GM12872 (cell line): ENCODE results near the gene MIEF1.

Source experiments
- TF ChIP-seq, protein P1 (sequence below): IDR thresholded peaks from 3 replicates; pipeline ENCODE4 v1.5.1; 2011; ENCODE audit warnings: low read depth, mild to moderate bottlenecking, low read length, moderate library complexity; ENCODE audit not compliant: insufficient read depth

MIEF1 gene

DNA sequence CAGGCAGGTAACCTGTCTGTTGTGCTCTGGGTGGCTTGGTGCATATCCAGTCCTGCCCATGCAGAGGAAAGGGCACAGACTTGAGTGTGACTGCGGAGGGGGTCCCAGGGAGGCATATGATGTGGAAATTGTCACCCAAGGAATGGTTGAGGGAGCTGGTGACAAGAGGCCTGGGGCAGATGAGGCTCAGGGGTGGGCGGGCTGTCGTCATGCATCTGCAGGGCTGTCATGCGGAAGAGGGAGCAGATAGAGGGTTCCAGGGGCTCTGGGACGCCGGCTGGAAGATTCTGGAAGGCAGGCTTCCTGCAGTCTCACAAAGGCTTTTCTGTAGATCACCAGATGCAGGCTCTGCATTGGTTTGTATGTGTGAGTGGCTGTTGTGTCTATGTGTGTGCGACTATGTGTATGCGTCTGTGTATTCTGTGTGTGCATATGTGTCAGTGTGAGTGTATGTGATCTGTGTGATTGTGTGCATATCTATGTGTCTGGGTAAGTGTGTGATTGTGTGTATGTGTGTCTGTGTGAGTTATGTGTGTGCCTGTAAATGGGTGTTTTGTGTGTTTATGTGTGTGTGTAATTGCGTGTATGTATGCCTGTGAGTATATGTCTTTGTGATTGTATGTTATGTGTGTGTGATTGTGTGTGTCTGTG is 60.9 kb downstream of the MIEF1 start:
- TF ChIP-seq, protein P1, sequence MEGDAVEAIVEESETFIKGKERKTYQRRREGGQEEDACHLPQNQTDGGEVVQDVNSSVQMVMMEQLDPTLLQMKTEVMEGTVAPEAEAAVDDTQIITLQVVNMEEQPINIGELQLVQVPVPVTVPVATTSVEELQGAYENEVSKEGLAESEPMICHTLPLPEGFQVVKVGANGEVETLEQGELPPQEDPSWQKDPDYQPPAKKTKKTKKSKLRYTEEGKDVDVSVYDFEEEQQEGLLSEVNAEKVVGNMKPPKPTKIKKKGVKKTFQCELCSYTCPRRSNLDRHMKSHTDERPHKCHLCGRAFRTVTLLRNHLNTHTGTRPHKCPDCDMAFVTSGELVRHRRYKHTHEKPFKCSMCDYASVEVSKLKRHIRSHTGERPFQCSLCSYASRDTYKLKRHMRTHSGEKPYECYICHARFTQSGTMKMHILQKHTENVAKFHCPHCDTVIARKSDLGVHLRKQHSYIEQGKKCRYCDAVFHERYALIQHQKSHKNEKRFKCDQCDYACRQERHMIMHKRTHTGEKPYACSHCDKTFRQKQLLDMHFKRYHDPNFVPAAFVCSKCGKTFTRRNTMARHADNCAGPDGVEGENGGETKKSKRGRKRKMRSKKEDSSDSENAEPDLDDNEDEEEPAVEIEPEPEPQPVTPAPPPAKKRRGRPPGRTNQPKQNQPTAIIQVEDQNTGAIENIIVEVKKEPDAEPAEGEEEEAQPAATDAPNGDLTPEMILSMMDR, result no peak

DNA sequence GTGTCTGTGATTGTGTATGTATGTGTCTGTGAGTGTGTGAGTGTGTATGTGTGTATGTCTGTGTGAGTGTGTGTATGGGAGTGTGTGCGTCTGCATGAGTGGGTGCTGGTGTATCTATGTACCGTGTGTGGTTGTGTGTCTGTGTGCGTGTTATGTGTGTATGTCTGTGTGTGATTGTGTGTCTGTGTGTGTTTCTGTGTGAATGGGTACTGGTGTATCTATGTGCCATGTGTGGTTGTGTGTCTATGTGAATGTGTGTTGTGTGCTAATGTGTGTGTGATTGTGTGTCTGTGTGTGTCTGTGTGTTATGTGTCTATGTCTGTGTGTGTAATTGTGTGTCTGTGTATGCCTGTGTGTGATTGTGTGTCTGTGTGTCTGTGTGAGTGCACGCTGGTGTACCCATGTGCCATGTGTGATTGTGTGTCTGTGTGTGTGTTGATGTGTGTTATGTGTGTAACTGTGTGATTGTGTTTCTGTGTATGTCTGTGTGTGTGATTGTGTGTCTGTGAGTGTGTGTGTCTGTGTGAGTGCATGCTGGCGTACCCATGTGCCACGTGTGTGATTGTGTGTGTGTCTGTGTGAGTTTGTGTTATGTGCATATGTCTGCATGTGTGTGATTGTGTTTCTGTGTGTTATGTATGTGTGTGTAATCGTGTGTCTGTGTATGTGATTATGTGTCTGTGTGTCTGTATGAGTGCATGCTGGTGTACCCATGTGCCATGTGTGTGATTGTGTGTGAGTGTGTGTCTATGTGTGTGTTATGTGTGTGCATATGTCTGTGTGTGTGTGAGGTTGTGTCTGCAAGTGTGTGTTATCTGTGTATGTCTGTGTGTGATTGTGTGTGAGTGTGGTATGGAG is 61.7 kb downstream of the MIEF1 start:
- TF ChIP-seq, protein P1, result no peak

GRCh38 chr22:39565414-39565944 is 63.4 kb downstream of the MIEF1 start:
- TF ChIP-seq, protein P1, result no peak

DNA sequence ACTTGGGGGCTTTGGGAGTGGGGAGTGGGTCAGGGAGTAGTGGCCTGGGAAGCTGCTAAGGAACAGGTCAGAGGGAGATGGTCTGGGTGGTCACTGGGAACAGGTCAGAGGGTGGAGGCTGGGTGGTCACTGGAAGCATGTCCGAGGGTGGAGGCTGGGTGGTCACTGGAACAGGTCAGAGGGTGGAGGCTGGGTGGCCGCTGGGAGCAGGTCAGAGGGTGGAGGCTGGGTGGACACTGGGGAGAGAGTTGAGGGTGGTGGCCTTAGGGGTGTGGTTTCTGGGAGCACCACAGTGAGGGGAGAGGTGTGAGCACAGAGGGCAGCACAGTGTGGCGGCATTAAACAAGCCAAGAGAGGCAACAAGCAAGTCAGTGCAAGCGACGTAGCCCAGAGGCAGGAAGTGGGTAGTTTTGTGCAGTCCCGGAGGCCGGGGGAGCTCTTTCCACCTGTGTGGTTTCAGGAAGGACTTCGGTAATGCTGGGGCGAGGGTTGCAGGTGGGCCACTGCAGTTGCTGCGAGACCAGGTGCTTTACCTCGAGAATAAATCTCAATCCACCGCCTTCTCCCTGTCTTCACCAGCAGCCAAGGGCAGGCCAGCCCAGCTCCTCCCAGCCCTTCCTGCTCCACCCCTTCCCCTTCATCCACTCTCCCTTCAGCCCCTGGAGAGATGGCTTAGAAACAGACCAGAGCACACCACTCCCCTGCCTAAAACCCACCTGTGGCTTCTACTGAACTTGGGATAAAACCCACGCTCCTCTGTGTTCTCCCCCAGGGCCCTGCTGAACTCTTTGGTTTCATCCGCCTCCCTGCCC is 65.3 kb downstream of the MIEF1 start:
- TF ChIP-seq, protein P1, result no peak
